IMR-90 (cell line): ENCODE measurements around the gene USP17L26. TPM values are rescaled to one million over a fixed set of nuclear protein-coding genes. Genes with fewer than 3 reads are reported as not detected.
"Not testable (repeated sequence)": the region's sequence is repeated elsewhere in the genome, so short reads cannot be mapped to it uniquely, and the experiment has no call there.

Experiments used
- ATAC-seq: fragments of 200-7000 bp; cut with Tn5 transposase; 2 replicates; pipeline ENCODE4 v1.9.1; 2020; ENCODE audit warnings: low read depth, mild to moderate bottlenecking, moderate library complexity
- BruUV-seq: library from RNA; stranded (reverse); fragments of 400-500 nt; replicated peaks from 2 replicates; lab custom pipeline; 2021; lab: Mats Ljungman, UMichigan
- CTCF ChIA-PET: fragments of 300-600 bp; formaldehyde crosslinking; extraction: SDS; loops from one replicate; lab custom pipeline; 2021; ENCODE audit warnings: antibody characterized with exemption; lab: Yijun Ruan, JAX
- POLR2A ChIA-PET: fragments of 300-600 bp; sonication (Branson Sonifier 250); formaldehyde crosslinking; loops from one replicate; lab custom pipeline; 2022; ENCODE audit warnings: antibody characterized with exemption; ENCODE audit not compliant: unreplicated experiment; lab: Charles Lee
- DNase-seq: peaks from one replicate; pipeline ENCODE4 v3.0.0; 2013
- H2AFZ ChIP-seq: replicated peaks from 2 replicates; pipeline ENCODE3; 2013; ENCODE audit warnings: low read length, mild to moderate bottlenecking; ENCODE audit not compliant: poor library complexity
- H2AK5ac ChIP-seq: 2 replicates; pipeline ENCODE4 v1.6.1; 2013; ENCODE audit warnings: low read depth, low read length, inconsistent platforms
- H2AK9ac ChIP-seq: replicated peaks from 2 replicates; pipeline ENCODE3; 2013; ENCODE audit warnings: mild to moderate bottlenecking, low read depth, low read length, moderate library complexity; ENCODE audit not compliant: poor library complexity
- H2BK120ac ChIP-seq: 2 replicates; pipeline ENCODE4 v1.6.1; 2013; ENCODE audit warnings: low read depth, low read length, inconsistent platforms
- H2BK15ac ChIP-seq: 3 replicates; pipeline ENCODE4 v1.6.1; 2013; ENCODE audit warnings: low read depth, low read length, inconsistent platforms
- H2BK20ac ChIP-seq: 2 replicates; pipeline ENCODE4 v1.6.1; 2013; ENCODE audit warnings: low read depth, mild to moderate bottlenecking, inconsistent platforms, low read length, moderate library complexity
- H2BK5ac ChIP-seq: 2 replicates; pipeline ENCODE4 v1.6.1; 2013; ENCODE audit warnings: mild to moderate bottlenecking, low read depth, low read length, inconsistent platforms; ENCODE audit not compliant: poor library complexity, severe bottlenecking
- H3K14ac ChIP-seq: replicated peaks from 2 replicates; pipeline ENCODE4 v1.6.1; 2013; ENCODE audit warnings: low read depth, low read length, inconsistent platforms
- H3K18ac ChIP-seq: 2 replicates; pipeline ENCODE4 v1.6.1; 2013; ENCODE audit warnings: low read depth, low read length, control low read depth
- H3K23ac ChIP-seq: 2 replicates; pipeline ENCODE4 v1.6.1; 2013; ENCODE audit warnings: low read depth, low read length, inconsistent platforms
- H3K27ac ChIP-seq: 2 replicates; pipeline ENCODE4 v1.5.1; 2013; ENCODE audit warnings: mild to moderate bottlenecking, control low read depth, low read length; ENCODE audit not compliant: insufficient read depth
- H3K27me3 ChIP-seq: 2 replicates; pipeline ENCODE4 v1.6.1; 2013; ENCODE audit warnings: low read length; ENCODE audit not compliant: control insufficient read depth, insufficient read depth
- H3K36me3 ChIP-seq: 2 replicates; pipeline ENCODE4 v1.6.1; 2013; ENCODE audit warnings: low read length, mixed read lengths; ENCODE audit not compliant: control insufficient read depth, insufficient read depth
- H3K4ac ChIP-seq: 2 replicates; pipeline ENCODE4 v1.6.1; 2013; ENCODE audit warnings: low read depth, low read length, inconsistent platforms
- H3K4me1 ChIP-seq: 2 replicates; pipeline ENCODE4 v1.6.1; 2013; ENCODE audit warnings: low read length, mixed read lengths; ENCODE audit not compliant: control insufficient read depth, insufficient read depth
- H3K4me2 ChIP-seq: 2 replicates; pipeline ENCODE4 v1.6.1; 2013; ENCODE audit warnings: low read depth, mild to moderate bottlenecking, control low read depth, low read length, moderate library complexity
- H3K4me3 ChIP-seq: 2 replicates; pipeline ENCODE4 v1.5.1; 2013; ENCODE audit warnings: low read depth, mild to moderate bottlenecking, control low read depth, low read length, moderate library complexity; ENCODE audit not compliant: insufficient read depth
- H3K56ac ChIP-seq: 2 replicates; pipeline ENCODE4 v1.6.1; 2013; ENCODE audit warnings: low read length, inconsistent platforms; ENCODE audit not compliant: insufficient read depth; ENCODE audit errors: extremely low read depth
- H3K79me1 ChIP-seq, 2 experiments: 2 replicates each; pipeline ENCODE4 v1.6.1; 2013; ENCODE audit warnings: low read length in 2 of 2, inconsistent platforms in 1 of 2, low read depth in 1 of 2
- H3K9ac ChIP-seq: 2 replicates; pipeline ENCODE4 v1.6.1; 2013; ENCODE audit warnings: low read depth, low read length, control low read depth
- H3K9me1 ChIP-seq: 2 replicates; pipeline ENCODE4 v1.6.1; 2013; ENCODE audit warnings: low read length, inconsistent platforms; ENCODE audit not compliant: insufficient read depth
- H3K9me3 ChIP-seq: 2 replicates; pipeline ENCODE4 v1.6.1; 2013; ENCODE audit warnings: low read length; ENCODE audit not compliant: control insufficient read depth, insufficient read depth
- H4K20me1 ChIP-seq: 2 replicates; pipeline ENCODE4 v1.6.1; 2013; ENCODE audit warnings: low read length, inconsistent platforms; ENCODE audit not compliant: insufficient read depth
- H4K5ac ChIP-seq: 2 replicates; pipeline ENCODE4 v1.6.1; 2013; ENCODE audit warnings: mild to moderate bottlenecking, low read depth, low read length, control low read depth
- H4K8ac ChIP-seq, 2 experiments: 2 replicates each; pipeline ENCODE4 v1.6.1; 2013; ENCODE audit warnings: low read depth in 2 of 2, low read length in 2 of 2, control low read depth in 1 of 2, inconsistent platforms in 1 of 2
- H4K91ac ChIP-seq: 2 replicates; pipeline ENCODE4 v1.6.1; 2013; ENCODE audit warnings: low read depth, low read length, inconsistent platforms; ENCODE audit not compliant: insufficient read depth
- WGBS, 2 experiments: methylation state at CpG; one replicate each; pipeline versions ENCODE4 v1.1.5 to v1.1.7; 2013; ENCODE audit warnings: missing lambda C conversion rate in 2 of 2; ENCODE audit not compliant: insufficient read length in 1 of 2; ENCODE audit errors: extremely low coverage in 2 of 2; 5-methylcytosine and 5-hydroxymethylcytosine counted together
- dilution Hi-C: fragments of 300-500 bp; cut with HindIII; formaldehyde crosslinking; loops from one replicate; pipeline ENCODE4 v1.14.3; 2018; ENCODE audit warnings: low sequenced_read_pairs; ENCODE audit not compliant: unreplicated experiment
- in situ Hi-C: fragments of 300-500 bp; cut with MboI; formaldehyde crosslinking; loops from 3 replicates; pipeline ENCODE4 v1.14.3; 2019; ENCODE audit warnings: low sequenced_read_pairs, inconsistent platforms, mixed read lengths
- intact Hi-C: fragments of 100-400 bp; cut with micrococcal nuclease; formaldehyde crosslinking; loops from 2 replicates; pipeline ENCODE4 v1.10.0; 2022
- polyA plus RNA-seq, 3 experiments: library from polyadenylated mRNA; depleted of rRNA; stranded (reverse); fragments of >200 nt; gene quantifications; 2 replicates each; pipeline ENCODE4 v1.2.3, GENCODE V29; 2012; ENCODE audit warnings: low replicate concordance in 1 of 3
- total RNA-seq: library from RNA; depleted of rRNA; stranded (reverse); fragments of >200 nt; gene quantifications from 2 replicates; pipeline ENCODE4 v1.2.3, GENCODE V29; 2012

USP17L26 gene
- total and polyA plus RNA-seq, 2 of the 4 experiments (the other 2 are of a cell fraction) = not detected

- dilution Hi-C loops = not testable (repeated sequence)
- CTCF ChIA-PET = interaction anchor here (0.7 kb wide), 1 partner anchor 1537 kb away, joined by 3 read pairs; no protein-coding TSS in a partner anchor
Observed at GRCh38 chr4:9379881-9380280, 45.4 kb downstream of the USP17L26 start.

GRCh38 chr4:9381012-9381534 is 46.6 kb downstream of the USP17L26 start:
- CTCF ChIA-PET, H3K9me1 ChIP-seq, H3K4me2 ChIP-seq, H2BK5ac ChIP-seq, H3K27ac ChIP-seq, H3K27me3 ChIP-seq, H2BK15ac ChIP-seq, H3K79me1 ChIP-seq, H2AFZ ChIP-seq, dilution Hi-C loops, H4K91ac ChIP-seq, ATAC-seq, H2BK120ac ChIP-seq, intact Hi-C loops, H3K14ac ChIP-seq, H2AK9ac ChIP-seq, H3K9me3 ChIP-seq, POLR2A ChIA-PET, H3K56ac ChIP-seq, H3K36me3 ChIP-seq, H3K18ac ChIP-seq, H2AK5ac ChIP-seq, BruUV-seq, H3K4me1 ChIP-seq, DNase-seq, H3K9ac ChIP-seq, H3K4ac ChIP-seq, H3K23ac ChIP-seq, in situ Hi-C loops, H4K20me1 ChIP-seq, H4K5ac ChIP-seq, H4K8ac ChIP-seq, H2BK20ac ChIP-seq: not testable (repeated sequence)
- H3K4me3 ChIP-seq = peak overlapping the region; percentile 18; the same call in 1 of the 2 replicates
- WGBS, 2 experiments = 80% methylated on average over 5 of the region's 36 CpGs; no CpG with 5 or more reads in 1 of the 2 experiments

More at GRCh38 chr4:9379881-9380280, 45.4 kb downstream of the USP17L26 start:
- H2AK9ac ChIP-seq, ATAC-seq, H2AK5ac ChIP-seq, H3K9ac ChIP-seq, H4K20me1 ChIP-seq, H3K4me3 ChIP-seq, H3K4ac ChIP-seq, H3K36me3 ChIP-seq, H2BK5ac ChIP-seq, H4K5ac ChIP-seq, H2BK15ac ChIP-seq, H3K79me1 ChIP-seq, POLR2A ChIA-PET, H2BK120ac ChIP-seq, H3K27ac ChIP-seq, H3K27me3 ChIP-seq, H3K9me3 ChIP-seq, H4K91ac ChIP-seq, H4K8ac ChIP-seq, H2AFZ ChIP-seq, BruUV-seq, intact Hi-C loops, H3K4me1 ChIP-seq, H3K4me2 ChIP-seq, H3K23ac ChIP-seq, in situ Hi-C loops, DNase-seq, H3K18ac ChIP-seq, H2BK20ac ChIP-seq, H3K56ac ChIP-seq, H3K14ac ChIP-seq, H3K9me1 ChIP-seq: not testable (repeated sequence)
- WGBS, 2 experiments = no CpG with 5 or more reads among the region's 1 CpG
